ENCODE measurements around the gene ZC3H12C. TPM values are rescaled to one million over a fixed set of nuclear protein-coding genes. Genes with fewer than 3 reads are reported as not detected.

ZC3H12C gene
- total RNA-seq, 1 donor = 2.2 TPM

DNA sequence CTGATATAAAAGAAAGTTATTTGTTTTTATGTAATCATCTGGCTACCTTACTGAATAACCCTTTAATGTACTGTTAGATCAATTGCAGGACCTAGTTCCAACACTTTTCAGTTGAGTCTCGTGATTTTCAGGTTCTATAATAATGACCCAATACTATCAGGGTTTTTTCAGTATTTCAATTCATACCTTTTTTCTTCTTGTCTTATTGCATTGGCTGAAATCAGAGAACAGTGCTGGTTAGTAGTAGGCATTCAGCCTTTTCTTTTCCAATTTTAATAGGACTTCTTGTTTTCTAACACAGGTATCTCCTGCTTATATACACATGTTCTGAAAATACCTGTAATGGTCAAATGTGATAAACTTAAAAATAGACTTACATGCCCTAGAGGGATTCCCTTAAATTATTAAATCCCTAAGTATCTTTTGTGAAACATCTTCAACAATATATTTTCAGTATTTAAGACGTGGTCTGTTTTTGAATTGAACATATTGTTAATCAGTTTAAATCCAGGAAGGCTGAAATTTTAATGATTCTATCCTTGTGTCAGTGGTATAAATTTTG, 13.6 kb downstream of the ZC3H12C start:
- Histone ChIP-seq H3K9me3 (ENCODE audit: low read depth, low read length) (no peaks in the 10 kb centered on the region), H3K4me3 (ENCODE audit: low read length) (no peak overlapping the region), H3K4me1 (ENCODE audit: insufficient read depth, low read length) (no peaks in the 10 kb centered on the region), H3K27me3 (ENCODE audit: insufficient read depth, low read length) (no peaks in the 10 kb centered on the region)

DNA sequence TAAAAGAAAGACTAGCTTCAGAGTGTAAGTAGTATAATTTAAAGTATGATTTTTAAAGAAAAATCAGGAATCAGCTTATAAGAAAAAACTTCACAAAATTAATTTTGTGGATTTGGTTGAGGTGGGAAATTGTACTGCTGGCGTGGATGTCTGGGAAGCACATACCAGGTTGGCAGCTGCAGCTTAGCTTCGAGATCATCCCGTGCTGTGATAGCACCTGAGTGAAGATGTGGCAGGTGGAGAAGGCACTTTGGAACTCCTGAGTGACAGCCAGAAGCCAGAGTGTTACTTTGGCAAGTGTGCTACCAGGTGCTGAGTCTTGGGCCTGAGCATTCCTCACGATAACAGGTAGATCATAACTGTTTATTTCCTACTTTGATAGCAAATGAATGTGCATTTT, 17.7 kb downstream of the ZC3H12C start:
- no peaks in the 10 kb centered on the region for H3K27me3 ChIP-seq (ENCODE audit: insufficient read depth, low read length)
- H3K9me3 ChIP-seq (ENCODE audit: low read depth, low read length) = no peaks in the 10 kb centered on the region
- H3K4me3 ChIP-seq (ENCODE audit: low read length) = no peak overlapping the region
- H3K4me1 ChIP-seq (ENCODE audit: insufficient read depth, low read length) = no peaks in the 10 kb centered on the region

- Histone ChIP-seq H3K27me3 (ENCODE audit: insufficient read depth, low read length) (no peaks in the 10 kb centered on the region), H3K4me3 (ENCODE audit: low read length) (no peak overlapping the region), H3K9me3 (ENCODE audit: low read depth, low read length) (no peaks in the 10 kb centered on the region), H3K4me1 (ENCODE audit: insufficient read depth, low read length) (no peaks in the 10 kb centered on the region)
Observed at GRCh38 chr11:110112457-110112856, 19.3 kb downstream of the ZC3H12C start.

GRCh38 chr11:110113505-110113904, 20.3 kb downstream of the ZC3H12C start:
- no peak overlapping the region for H3K4me3 ChIP-seq (ENCODE audit: low read length)
- no peaks in the 10 kb centered on the region for H3K4me1 ChIP-seq (ENCODE audit: insufficient read depth, low read length)
- H3K9me3 ChIP-seq (ENCODE audit: low read depth, low read length) = no peaks in the 10 kb centered on the region
- H3K27me3 ChIP-seq (ENCODE audit: insufficient read depth, low read length) = no peaks in the 10 kb centered on the region

- Histone ChIP-seq H3K27me3 (ENCODE audit: insufficient read depth, low read length) (no peaks in the 10 kb centered on the region), H3K4me1 (ENCODE audit: insufficient read depth, low read length) (no peaks in the 10 kb centered on the region)
Observed at GRCh38 chr11:110113973-110114372, 20.8 kb downstream of the ZC3H12C start.

GRCh38 chr11:110119317-110119716, 26.1 kb downstream of the ZC3H12C start:
- Histone ChIP-seq H3K4me1 (ENCODE audit: insufficient read depth, low read length) (no peaks in the 10 kb centered on the region), H3K9me3 (ENCODE audit: low read depth, low read length) (no peaks in the 10 kb centered on the region), H3K27me3 (ENCODE audit: insufficient read depth, low read length) (no peaks in the 10 kb centered on the region), H3K4me3 (ENCODE audit: low read length) (no peak overlapping the region)

More at GRCh38 chr11:110113973-110114372, 20.8 kb downstream of the ZC3H12C start:
- H3K9me3 ChIP-seq (ENCODE audit: low read depth, low read length) = no peaks in the 10 kb centered on the region
- no peak overlapping the region for H3K4me3 ChIP-seq (ENCODE audit: low read length)

DNA sequence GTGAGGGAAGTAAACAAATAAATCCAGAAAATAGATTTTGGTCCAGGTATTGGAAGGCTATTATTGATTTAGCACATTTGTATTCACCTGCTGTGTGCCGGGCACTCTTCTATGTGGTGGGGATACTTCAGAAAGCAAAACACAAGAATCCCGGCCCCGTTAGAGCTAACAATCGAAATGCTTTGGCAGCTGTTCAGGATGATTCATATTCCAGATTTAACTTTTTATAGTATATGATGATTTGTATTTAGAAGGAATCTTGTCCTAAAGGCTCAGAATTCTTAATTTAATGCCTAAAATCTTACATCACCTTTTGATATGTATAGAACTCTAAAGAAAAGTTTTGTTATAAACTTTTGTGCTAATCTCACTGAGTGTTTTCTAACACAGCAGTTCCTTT, 28.0 kb downstream of the ZC3H12C start:
- H3K4me3 ChIP-seq (ENCODE audit: low read length) = no peak overlapping the region
- H3K4me1 ChIP-seq (ENCODE audit: insufficient read depth, low read length) = no peaks in the 10 kb centered on the region
- H3K9me3 ChIP-seq (ENCODE audit: low read depth, low read length) = no peaks in the 10 kb centered on the region
- no peaks in the 10 kb centered on the region for H3K27me3 ChIP-seq (ENCODE audit: insufficient read depth, low read length)

- no peaks in the 10 kb centered on the region for H3K9me3 ChIP-seq (ENCODE audit: low read depth, low read length)
- no peaks in the 10 kb centered on the region for H3K4me1 ChIP-seq (ENCODE audit: insufficient read depth, low read length)
- H3K27me3 ChIP-seq (ENCODE audit: insufficient read depth, low read length) = no peaks in the 10 kb centered on the region
- H3K4me3 ChIP-seq (ENCODE audit: low read length) = no peak overlapping the region
Observed at GRCh38 chr11:110123003-110123402, 29.8 kb downstream of the ZC3H12C start.

DNA sequence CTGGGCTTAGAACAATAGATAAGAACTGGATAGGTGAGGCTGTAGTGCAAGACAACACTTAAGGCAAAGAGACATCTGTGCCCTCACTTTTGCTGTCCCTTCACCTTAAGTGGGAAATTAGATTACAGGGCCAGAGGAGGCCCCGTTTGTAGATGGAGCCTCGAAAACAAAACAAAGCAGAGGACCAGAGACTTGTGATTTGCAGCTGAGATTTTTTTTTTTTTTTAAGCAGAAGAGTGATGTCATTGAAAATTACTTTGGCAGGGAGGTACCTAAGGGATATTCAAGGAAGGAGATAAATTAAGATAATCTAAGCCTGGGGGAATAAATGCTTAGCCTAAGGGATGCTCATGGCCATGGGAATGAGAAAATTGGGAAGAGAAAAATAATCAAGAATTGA, 31.4 kb downstream of the ZC3H12C start:
- no peaks in the 10 kb centered on the region for H3K4me1 ChIP-seq (ENCODE audit: insufficient read depth, low read length)
- no peak overlapping the region for H3K4me3 ChIP-seq (ENCODE audit: low read length)
- no peaks in the 10 kb centered on the region for H3K9me3 ChIP-seq (ENCODE audit: low read depth, low read length)
- no peaks in the 10 kb centered on the region for H3K27me3 ChIP-seq (ENCODE audit: insufficient read depth, low read length)

- Histone ChIP-seq H3K27me3 (ENCODE audit: insufficient read depth, low read length) (no peaks in the 10 kb centered on the region), H3K4me1 (ENCODE audit: insufficient read depth, low read length) (no peaks in the 10 kb centered on the region), H3K9me3 (ENCODE audit: low read depth, low read length) (no peaks in the 10 kb centered on the region), H3K4me3 (ENCODE audit: low read length) (no peak overlapping the region)
Observed at GRCh38 chr11:110125632-110126031, 32.4 kb downstream of the ZC3H12C start.

DNA sequence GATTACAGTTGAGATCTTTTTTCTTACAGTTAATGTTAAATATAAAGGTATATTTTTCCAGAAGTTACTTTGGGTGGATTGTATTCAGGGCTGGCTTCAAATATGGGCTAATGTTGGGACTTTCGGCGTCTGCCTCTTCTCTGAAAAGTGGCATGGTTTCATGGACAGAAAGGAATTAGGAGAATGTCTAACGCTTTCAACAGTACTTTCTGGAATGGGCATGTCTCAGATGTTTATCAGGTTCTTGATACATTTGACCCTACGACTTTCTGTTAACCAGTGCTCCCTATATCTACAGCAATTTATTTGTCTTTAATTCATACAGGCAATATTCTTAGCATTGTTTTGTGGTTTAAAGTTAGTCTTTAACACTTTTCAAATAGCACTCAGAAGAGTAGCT, 33.7 kb downstream of the ZC3H12C start:
- no peaks in the 10 kb centered on the region for H3K4me1 ChIP-seq (ENCODE audit: insufficient read depth, low read length)
- H3K9me3 ChIP-seq (ENCODE audit: low read depth, low read length) = no peaks in the 10 kb centered on the region
- H3K27me3 ChIP-seq (ENCODE audit: insufficient read depth, low read length) = no peaks in the 10 kb centered on the region
- no peak overlapping the region for H3K4me3 ChIP-seq (ENCODE audit: low read length)

DNA sequence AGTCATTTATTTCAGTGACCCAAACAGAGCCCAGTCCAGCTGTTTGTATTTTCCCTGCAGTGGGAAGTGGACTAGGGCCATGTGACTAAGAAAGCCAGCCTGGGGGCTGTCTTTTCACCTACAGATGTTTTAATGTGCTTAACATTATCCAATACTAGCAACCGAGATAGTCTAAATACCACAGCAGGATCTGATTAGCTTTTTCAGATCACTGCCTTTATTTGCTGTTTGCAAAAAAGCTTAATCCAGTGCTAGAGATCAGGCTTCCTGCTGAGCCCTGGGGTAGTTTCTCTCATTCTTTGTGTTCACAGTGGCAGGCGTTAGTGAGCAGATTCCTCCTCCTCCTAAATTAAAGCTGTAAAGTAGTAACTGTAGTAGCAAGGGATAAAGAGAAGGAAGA, 35.0 kb downstream of the ZC3H12C start:
- Histone ChIP-seq H3K4me3 (ENCODE audit: low read length) (no peak overlapping the region), H3K9me3 (ENCODE audit: low read depth, low read length) (no peaks in the 10 kb centered on the region)

GRCh38 chr11:110130642-110131238, 37.5 kb downstream of the ZC3H12C start:
- Histone ChIP-seq H3K27me3 (ENCODE audit: insufficient read depth, low read length) (no peaks in the 10 kb centered on the region), H3K9me3 (ENCODE audit: low read depth, low read length) (no peaks in the 10 kb centered on the region), H3K4me3 (ENCODE audit: low read length) (no peak overlapping the region), H3K4me1 (ENCODE audit: insufficient read depth, low read length) (no peaks in the 10 kb centered on the region)

More for the DNA sequence above, 35.0 kb downstream of the ZC3H12C start:
- H3K27me3 ChIP-seq (ENCODE audit: insufficient read depth, low read length) = no peaks in the 10 kb centered on the region
- H3K4me1 ChIP-seq (ENCODE audit: insufficient read depth, low read length) = no peaks in the 10 kb centered on the region

- Histone ChIP-seq H3K27me3 (ENCODE audit: insufficient read depth, low read length) (no peaks in the 10 kb centered on the region), H3K4me1 (ENCODE audit: insufficient read depth, low read length) (no peaks in the 10 kb centered on the region), H3K4me3 (ENCODE audit: low read length) (no peak overlapping the region), H3K9me3 (ENCODE audit: low read depth, low read length) (no peaks in the 10 kb centered on the region)
Observed at GRCh38 chr11:110131386-110132123, 38.4 kb downstream of the ZC3H12C start.

- Histone ChIP-seq H3K4me3 (ENCODE audit: low read length) (no peak overlapping the region), H3K4me1 (ENCODE audit: insufficient read depth, low read length) (no peaks in the 10 kb centered on the region), H3K27me3 (ENCODE audit: insufficient read depth, low read length) (no peaks in the 10 kb centered on the region), H3K9me3 (ENCODE audit: low read depth, low read length) (no peaks in the 10 kb centered on the region)
Observed at GRCh38 chr11:110133160-110133559, 40.0 kb downstream of the ZC3H12C start.

GRCh38 chr11:110134110-110134509, 40.9 kb downstream of the ZC3H12C start:
- Histone ChIP-seq H3K9me3 (ENCODE audit: low read depth, low read length) (no peaks in the 10 kb centered on the region), H3K4me3 (ENCODE audit: low read length) (no peak overlapping the region), H3K4me1 (ENCODE audit: insufficient read depth, low read length) (no peaks in the 10 kb centered on the region), H3K27me3 (ENCODE audit: insufficient read depth, low read length) (no peaks in the 10 kb centered on the region)

All from mononuclear cell (primary cell).